ENCODE results near the gene ACAD8. TPM values are rescaled to one million over a fixed set of nuclear protein-coding genes. Genes with fewer than 3 reads are reported as not detected.

The ACAD8 gene
- polyA plus RNA-seq, 1 donor (not counting 4 experiments of a cell fraction or from before 2014, with no cell fraction given) = 21.7 TPM

DNA sequence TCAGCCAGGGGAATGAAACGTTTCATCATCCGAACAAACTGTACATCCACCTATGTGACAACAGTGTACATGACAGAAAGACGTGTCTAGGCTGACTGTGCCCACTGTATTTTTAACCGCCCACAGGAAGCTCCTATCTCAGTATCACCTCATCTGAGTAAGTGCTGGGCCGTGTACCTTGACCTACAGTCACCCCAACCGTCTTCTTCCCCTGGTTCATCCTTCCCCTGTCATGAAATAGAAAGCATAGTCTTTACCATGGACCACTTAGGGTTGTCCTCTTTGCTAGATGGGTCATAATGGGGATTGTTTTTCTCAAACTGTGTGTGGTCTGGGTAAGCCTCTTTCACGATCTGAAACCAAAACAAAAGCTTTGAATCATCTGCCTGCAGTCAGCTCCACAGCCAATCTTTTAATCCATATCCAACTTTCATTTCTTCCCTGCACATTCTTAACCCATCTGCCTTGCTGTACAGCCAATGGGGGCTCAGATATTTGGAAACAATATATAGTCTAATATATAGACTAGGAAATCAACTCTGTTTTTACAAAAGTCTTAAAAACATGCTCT is 4.4 kb upstream of the ACAD8 start:
- TF ChIP-seq, protein P1, sequence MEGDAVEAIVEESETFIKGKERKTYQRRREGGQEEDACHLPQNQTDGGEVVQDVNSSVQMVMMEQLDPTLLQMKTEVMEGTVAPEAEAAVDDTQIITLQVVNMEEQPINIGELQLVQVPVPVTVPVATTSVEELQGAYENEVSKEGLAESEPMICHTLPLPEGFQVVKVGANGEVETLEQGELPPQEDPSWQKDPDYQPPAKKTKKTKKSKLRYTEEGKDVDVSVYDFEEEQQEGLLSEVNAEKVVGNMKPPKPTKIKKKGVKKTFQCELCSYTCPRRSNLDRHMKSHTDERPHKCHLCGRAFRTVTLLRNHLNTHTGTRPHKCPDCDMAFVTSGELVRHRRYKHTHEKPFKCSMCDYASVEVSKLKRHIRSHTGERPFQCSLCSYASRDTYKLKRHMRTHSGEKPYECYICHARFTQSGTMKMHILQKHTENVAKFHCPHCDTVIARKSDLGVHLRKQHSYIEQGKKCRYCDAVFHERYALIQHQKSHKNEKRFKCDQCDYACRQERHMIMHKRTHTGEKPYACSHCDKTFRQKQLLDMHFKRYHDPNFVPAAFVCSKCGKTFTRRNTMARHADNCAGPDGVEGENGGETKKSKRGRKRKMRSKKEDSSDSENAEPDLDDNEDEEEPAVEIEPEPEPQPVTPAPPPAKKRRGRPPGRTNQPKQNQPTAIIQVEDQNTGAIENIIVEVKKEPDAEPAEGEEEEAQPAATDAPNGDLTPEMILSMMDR (optimal IDR thresholded peaks at IDR 0.05 in 1 of 3, IDR thresholded peaks at IDR 0.05 in 1 of 3, conservative IDR thresholded peaks at IDR 0.05 in 1 of 3; ENCODE audit: extremely low read depth in 1 of 3, insufficient read depth in 2 of 3, low read length in 3 of 3) = no peak
- TF ChIP-seq EZH2 (IDR thresholded peaks at IDR 0.05; ENCODE audit: low read length) = no peak
- H3K4me2 ChIP-seq (ENCODE audit: control insufficient read depth, extremely low read depth, insufficient read depth, low read depth, low read length) = no peak overlapping the region
- no peak overlapping the region for H2AFZ ChIP-seq (ENCODE audit: control insufficient read depth, low read length)
- peaks cover 7% of the 10 kb centered on the region for H3K4me1 ChIP-seq (ENCODE audit: control insufficient read depth, extremely low read depth, insufficient read depth, low read length)
- no peaks in the 10 kb centered on the region for H4K20me1 ChIP-seq (ENCODE audit: control insufficient read depth, extremely low read depth, insufficient read depth, low read length)
- DNase-seq (ENCODE audit: low read depth, low spot score) (no peak), FAIRE-seq (no peak)
- peaks cover 24 to 32% of the 10 kb centered on the region in 2 experiments for H3K36me3 ChIP-seq (ENCODE audit: control insufficient read depth in 2 of 2, extremely low read depth in 1 of 2, insufficient read depth in 2 of 2, low read length in 2 of 2)
- no peak overlapping the region for H3K27ac ChIP-seq (ENCODE audit: control insufficient read depth, insufficient read depth, low read length)
- H3K9me1 ChIP-seq (ENCODE audit: control insufficient read depth, extremely low read depth, insufficient read depth, low read length) = no peaks in the 10 kb centered on the region
- no peaks in the 10 kb centered on the region for H3K27me3 ChIP-seq (ENCODE audit: control insufficient read depth, extremely low read depth, insufficient read depth, low read length)
- peaks cover 5% of the 10 kb centered on the region for H3K79me2 ChIP-seq (ENCODE audit: control insufficient read depth, insufficient read depth, low read length)
- no peak overlapping the region for H3K9ac ChIP-seq (ENCODE audit: control insufficient read depth, extremely low read depth, insufficient read depth, low read length)
- H3K4me3 ChIP-seq (ENCODE audit: control insufficient read depth in 2 of 3, extremely low read depth in 1 of 3, insufficient read depth in 2 of 3, low read depth in 1 of 3, low read length in 3 of 3) = no peak overlapping the region
- dilution Hi-C loops (cut with MboI; ENCODE audit: extremely low pct_ligation_motif_present, low sequenced_read_pairs) = no loop called here
- no peaks in the 10 kb centered on the region for H3K9me3 ChIP-seq (ENCODE audit: control insufficient read depth, low read depth, low read length)

GRCh38 chr11:134250246-134250645 is 3.1 kb upstream of the ACAD8 start:
- Histone ChIP-seq H3K79me2 (ENCODE audit: control insufficient read depth, insufficient read depth, low read length) (peaks cover 13% of the 10 kb centered on the region), H3K9me3 (ENCODE audit: control insufficient read depth, low read depth, low read length) (no peaks in the 10 kb centered on the region), H3K27ac (ENCODE audit: control insufficient read depth, insufficient read depth, low read length) (no peak overlapping the region), H2AFZ (ENCODE audit: control insufficient read depth, low read length) (no peak overlapping the region), H3K4me2 (ENCODE audit: control insufficient read depth, extremely low read depth, insufficient read depth, low read depth, low read length) (no peak overlapping the region), H3K4me1 (ENCODE audit: control insufficient read depth, extremely low read depth, insufficient read depth, low read length) (peaks cover 7% of the 10 kb centered on the region), H3K36me3 (ENCODE audit: control insufficient read depth in 2 of 2, extremely low read depth in 1 of 2, insufficient read depth in 2 of 2, low read length in 2 of 2) (peaks cover 16 to 22% of the 10 kb centered on the region in 2 experiments), H3K27me3 (ENCODE audit: control insufficient read depth, extremely low read depth, insufficient read depth, low read length) (no peaks in the 10 kb centered on the region), H4K20me1 (ENCODE audit: control insufficient read depth, extremely low read depth, insufficient read depth, low read length) (no peaks in the 10 kb centered on the region), H3K9ac (ENCODE audit: control insufficient read depth, extremely low read depth, insufficient read depth, low read length) (no peak overlapping the region), H3K9me1 (ENCODE audit: control insufficient read depth, extremely low read depth, insufficient read depth, low read length) (no peaks in the 10 kb centered on the region), H3K4me3 (ENCODE audit: control insufficient read depth in 2 of 3, extremely low read depth in 1 of 3, insufficient read depth in 2 of 3, low read depth in 1 of 3, low read length in 3 of 3) (no peak overlapping the region)
- no peak for TF ChIP-seq EZH2 (IDR thresholded peaks at IDR 0.05; ENCODE audit: low read length)
- TF ChIP-seq, protein P1 (optimal IDR thresholded peaks at IDR 0.05 in 1 of 3, IDR thresholded peaks at IDR 0.05 in 1 of 3, conservative IDR thresholded peaks at IDR 0.05 in 1 of 3; ENCODE audit: extremely low read depth in 1 of 3, insufficient read depth in 2 of 3, low read length in 3 of 3) = no peak
- no peak for FAIRE-seq
- dilution Hi-C loops (cut with MboI; ENCODE audit: extremely low pct_ligation_motif_present, low sequenced_read_pairs) = no loop called here
- DNase-seq (ENCODE audit: low read depth, low spot score) = no peak

All from keratinocyte (primary cell).